Ishikawa (cell line): ENCODE data around the gene CDK5.

Source experiments
- EP300 ChIP-seq: IDR thresholded peaks from 2 replicates; pipeline ENCODE4 v1.6.1; 2012; ENCODE audit warnings: borderline replicate concordance
- TF ChIP-seq, protein P1 (sequence below): IDR thresholded peaks from 2 replicates; pipeline ENCODE4 v1.6.1; 2012

DNA sequence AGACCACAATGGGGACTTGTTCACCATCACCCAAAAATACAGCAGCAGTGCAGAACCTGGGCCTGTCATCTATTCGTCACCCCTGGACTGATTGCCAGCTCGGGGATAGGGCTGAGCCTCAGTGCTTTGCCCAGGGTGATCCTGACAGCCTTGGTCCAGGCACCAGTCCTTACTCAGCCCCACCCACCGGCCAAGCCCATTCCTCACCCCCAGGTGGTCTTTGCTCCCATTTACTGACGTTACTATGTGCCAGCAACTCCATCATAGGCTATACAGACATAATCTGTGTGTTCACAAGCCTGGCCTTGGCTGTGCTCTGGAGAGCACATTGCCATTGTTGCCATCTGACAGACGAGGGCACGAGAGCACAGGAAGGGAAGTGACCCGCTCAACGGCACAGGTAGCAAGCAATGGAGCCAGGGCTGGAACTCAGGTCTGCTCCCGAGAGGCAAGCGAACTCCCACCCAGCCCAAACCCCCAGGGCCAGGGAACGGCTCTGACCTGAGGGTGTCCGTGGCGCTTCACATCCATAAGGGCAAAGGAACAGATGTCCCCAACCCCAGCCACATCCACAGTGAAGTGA is 40.2 kb downstream of the CDK5 start:
- TF ChIP-seq, protein P1, sequence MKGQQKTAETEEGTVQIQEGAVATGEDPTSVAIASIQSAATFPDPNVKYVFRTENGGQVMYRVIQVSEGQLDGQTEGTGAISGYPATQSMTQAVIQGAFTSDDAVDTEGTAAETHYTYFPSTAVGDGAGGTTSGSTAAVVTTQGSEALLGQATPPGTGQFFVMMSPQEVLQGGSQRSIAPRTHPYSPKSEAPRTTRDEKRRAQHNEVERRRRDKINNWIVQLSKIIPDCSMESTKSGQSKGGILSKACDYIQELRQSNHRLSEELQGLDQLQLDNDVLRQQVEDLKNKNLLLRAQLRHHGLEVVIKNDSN, result no peak
- TF ChIP-seq EP300, result no peak
